ENCODE results near the gene AOC3.

Gene AOC3

DNA sequence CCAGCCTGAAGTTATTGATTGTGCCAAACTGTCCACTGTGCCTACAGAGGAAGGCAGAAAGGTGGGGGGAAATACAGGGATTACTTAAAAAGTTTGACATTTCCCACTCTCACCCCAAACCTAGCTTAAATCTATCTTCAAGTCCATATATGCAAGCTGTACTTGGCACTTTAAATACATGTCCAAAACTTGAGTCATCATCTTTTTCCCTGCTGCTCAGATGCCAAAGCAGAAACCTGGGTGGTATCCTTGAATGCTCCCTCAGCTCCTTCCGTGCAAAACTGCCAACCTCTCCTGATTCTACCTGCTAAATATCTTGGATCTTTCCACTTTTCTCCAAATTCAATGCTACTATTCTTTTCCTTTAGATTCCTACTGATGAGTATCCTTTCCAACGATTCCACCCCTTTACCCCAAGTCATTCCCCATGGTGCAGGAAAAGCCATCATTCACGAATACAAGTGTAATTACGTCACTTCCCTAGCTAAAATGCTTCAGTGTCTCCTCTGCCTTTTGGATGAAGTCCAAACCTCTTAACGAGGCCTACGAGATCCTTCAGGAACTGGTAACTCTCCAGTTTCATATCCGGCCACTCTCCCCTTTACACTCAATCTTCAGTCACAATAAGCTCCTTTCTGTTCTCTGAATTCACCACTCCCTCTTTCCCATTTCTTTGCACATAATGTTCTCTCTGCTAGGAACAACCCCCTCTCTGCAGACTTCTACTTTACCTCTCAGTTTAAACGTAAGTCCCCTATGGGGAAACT is 36.2 kb upstream of the AOC3 start:
- no peak for DNase-seq (ENCODE audit: extremely low spot score)
- no peak for TF ChIP-seq CTCF (IDR thresholded peaks at IDR 0.05; ENCODE audit: control extremely low read depth, extremely low read depth, low read depth, missing control alignments)
- ChIA-PET POLR2A (no interaction called here), CTCF (interaction anchor here (1.2 to 2.8 kb wide), 4 partner anchors 10 to 579 kb away, joined by 3 to 19 read pairs (median 6); partner anchors contain the start of gene BECN1)

- TF ChIP-seq CTCF (IDR thresholded peaks at IDR 0.05; ENCODE audit: control extremely low read depth, extremely low read depth, low read depth, missing control alignments): no peak
- DNase-seq (ENCODE audit: extremely low spot score): no peak
- ChIA-PET POLR2A (interaction anchor here (0.6 kb wide), 1 partner anchor 93 kb away, joined by 3 read pairs; no protein-coding TSS in a partner anchor), CTCF (interaction anchor here (1.0 to 5.4 kb wide), 7 partner anchors 11 to 213 kb away, joined by 3 to 37 read pairs (median 4); partner anchors contain the start of genes COA3, PSME3, PTGES3L and RUNDC1)
Measured at GRCh38 chr17:42817866-42818265, 33.1 kb upstream of the AOC3 start.

GRCh38 chr17:42818379-42818778 is 32.6 kb upstream of the AOC3 start:
- TF ChIP-seq CTCF (IDR thresholded peaks at IDR 0.05; ENCODE audit: control extremely low read depth, extremely low read depth, low read depth, missing control alignments): no peak
- no peak for DNase-seq (ENCODE audit: extremely low spot score)
- POLR2A ChIA-PET: interaction anchor here (0.6 kb wide), 1 partner anchor 93 kb away, joined by 3 read pairs; no protein-coding TSS in a partner anchor
- CTCF ChIA-PET: interaction anchor here (0.5 to 5.4 kb wide), 12 partner anchors 12 to 533 kb away, joined by 3 to 37 read pairs (median 4); partner anchors contain the start of genes COA3, PSMC3IP, PSME3 and PTGES3L

DNA sequence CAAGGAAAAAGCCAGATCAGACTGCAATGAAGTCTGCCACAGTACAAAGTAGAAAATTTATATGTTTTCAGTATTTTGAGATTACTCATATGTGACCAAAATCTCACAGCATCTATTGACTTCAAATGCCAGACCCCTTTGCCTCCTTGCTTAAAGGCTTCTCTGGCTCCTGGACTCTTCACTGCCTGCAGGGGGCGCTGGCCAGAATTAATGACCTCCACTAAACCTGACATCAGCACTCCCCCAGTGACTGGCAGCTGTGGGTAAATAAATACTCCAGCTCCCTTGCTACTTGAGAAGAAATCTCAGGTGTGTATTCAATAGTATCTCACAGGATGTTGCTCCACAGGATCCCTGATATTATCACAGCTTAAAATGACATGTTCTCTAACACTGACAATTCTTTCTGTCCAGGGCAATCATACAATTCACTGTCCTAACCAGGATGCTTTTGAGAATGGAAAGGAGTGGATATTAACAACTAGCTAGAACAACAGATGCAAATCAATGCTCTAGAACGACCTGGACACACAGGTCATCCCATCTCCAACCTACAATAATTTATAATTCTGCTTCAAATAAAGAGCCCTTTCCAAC is 31.0 kb upstream of the AOC3 start:
- CTCF ChIA-PET: interaction anchor here (0.8 to 6.6 kb wide), 22 partner anchors 9 to 242 kb away, joined by 3 to 80 read pairs (median 4); partner anchors contain the start of genes COA3, PSMC3IP, PSME3 and RPL27
- peak; percentile 62 for DNase-seq (ENCODE audit: extremely low spot score)

DNA sequence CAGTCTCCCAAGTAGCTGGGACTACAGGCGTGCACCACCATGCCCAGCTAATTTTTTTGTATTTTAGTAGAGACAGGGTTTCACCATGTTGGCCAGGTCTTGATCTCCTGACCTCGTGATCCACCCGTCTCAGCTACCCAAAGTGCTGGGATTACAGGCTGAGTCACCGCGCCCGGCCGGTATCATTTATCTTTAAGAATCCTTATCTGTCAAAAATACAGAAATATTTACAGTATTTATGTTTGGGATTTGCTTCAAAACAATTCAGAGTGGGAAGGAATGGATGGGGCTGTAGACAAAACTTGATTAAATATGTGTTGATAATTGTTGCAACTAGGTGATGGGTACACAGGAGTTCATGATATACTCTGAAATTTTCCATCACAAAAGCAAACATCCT is 29.8 kb upstream of the AOC3 start:
- CTCF ChIA-PET: interaction anchor here (1.1 to 6.6 kb wide), 13 partner anchors 11 to 243 kb away, joined by 3 to 80 read pairs (median 6); partner anchors contain the start of genes COA3, PSME3, RPL27 and WNK4
- DNase-seq (ENCODE audit: extremely low spot score): no peak
- POLR2A ChIA-PET: no interaction called here
- TF ChIP-seq CTCF (IDR thresholded peaks at IDR 0.05; ENCODE audit: control extremely low read depth, extremely low read depth, low read depth, missing control alignments): no peak

More for the DNA sequence above, 31.0 kb upstream of the AOC3 start:
- POLR2A ChIA-PET: no interaction called here
- TF ChIP-seq CTCF (IDR thresholded peaks at IDR 0.05; ENCODE audit: control extremely low read depth, extremely low read depth, low read depth, missing control alignments): peak; percentile 72

GRCh38 chr17:42827472-42827871 is 23.5 kb upstream of the AOC3 start:
- ChIA-PET POLR2A (no interaction called here), CTCF (no interaction called here)
- DNase-seq (ENCODE audit: extremely low spot score): no peak
- TF ChIP-seq CTCF (IDR thresholded peaks at IDR 0.05; ENCODE audit: control extremely low read depth, extremely low read depth, low read depth, missing control alignments): no peak
